Activated B cell treated with CpG ODN at 0.5 μM for 24 hours (primary cell): ENCODE data around the gene ACTN1. TPM values are rescaled to one million over a fixed set of nuclear protein-coding genes. Genes with fewer than 3 reads are reported as not detected.
A peak's percentile ranks its signal among the peaks of the same experiment; 100 is the strongest.

Experiments
- ATAC-seq: fragments of 200-7000 bp; cut with Tn5 transposase; one replicate; pipeline ENCODE4 v1.10.0; 2021; ENCODE audit warnings: low read depth, mild to moderate bottlenecking, moderate library complexity
- CTCF ChIA-PET: fragments of 350-600 bp; sonication (Branson Sonifier 250); formaldehyde crosslinking; loops from one replicate; lab custom pipeline; 2021; ENCODE audit warnings: antibody characterized with exemption; lab: Charles Lee
- POLR2A ChIA-PET: fragments of 350-600 bp; sonication (Branson Sonifier 250); formaldehyde crosslinking; loops from one replicate; lab custom pipeline; 2021; ENCODE audit warnings: antibody characterized with exemption; lab: Charles Lee
- DNase-seq: peaks from one replicate; pipeline ENCODE4 v3.0.0; 2022
- H3K27ac Mint-ChIP-seq: one replicate; pipeline ENCODE4 v1.8.0; 2020; ENCODE audit warnings: mixed read lengths
- H3K27me3 Mint-ChIP-seq: one replicate; pipeline ENCODE4 v1.8.0; 2021; ENCODE audit warnings: mixed read lengths
- H3K36me3 Mint-ChIP-seq: one replicate; pipeline ENCODE4 v1.8.0; 2021; ENCODE audit warnings: low read depth, mixed read lengths
- H3K4me1 Mint-ChIP-seq: one replicate; pipeline ENCODE4 v1.8.0; 2021; ENCODE audit warnings: mixed read lengths
- H3K4me3 Mint-ChIP-seq: one replicate; pipeline ENCODE4 v1.8.0; 2020; ENCODE audit warnings: mild to moderate bottlenecking, mixed read lengths
- H3K9me3 Mint-ChIP-seq: one replicate; pipeline ENCODE4 v1.8.0; 2020; ENCODE audit warnings: mixed read lengths
- intact Hi-C: fragments of 100-400 bp; cut with micrococcal nuclease; formaldehyde crosslinking; loops from one replicate; pipeline ENCODE4 v1.15.1; 2024
- total RNA-seq: library from RNA; stranded (reverse); gene quantifications from 2 replicates; pipeline ENCODE4 v1.2.3, GENCODE V29; 2022
- TF ChIP-seq, protein P1 (sequence below): fragments of 200-600 bp; IDR thresholded peaks from one replicate; pipeline ENCODE4 v1.8.0; 2022; ENCODE audit warnings: antibody characterized with exemption, mild to moderate bottlenecking

ACTN1 gene
- total RNA-seq, 1 donor from 2014 or later = 0.22 TPM

GRCh38 chr14:68874746-68875155, 104.4 kb downstream of the ACTN1 start:
- no peaks in the 10 kb centered on the region for H3K27me3 Mint-ChIP-seq
- ATAC-seq = peak; percentile 25
- ChIA-PET CTCF (no interaction called here), POLR2A (no interaction called here)
- DNase-seq = no peak
- H3K27ac Mint-ChIP-seq = no peak overlapping the region
- intact Hi-C loops = no loop called here
- no peaks in the 10 kb centered on the region for H3K4me1 Mint-ChIP-seq
- no peak overlapping the region for H3K4me3 Mint-ChIP-seq
- H3K36me3 Mint-ChIP-seq = no peaks in the 10 kb centered on the region
- TF ChIP-seq, protein P1, sequence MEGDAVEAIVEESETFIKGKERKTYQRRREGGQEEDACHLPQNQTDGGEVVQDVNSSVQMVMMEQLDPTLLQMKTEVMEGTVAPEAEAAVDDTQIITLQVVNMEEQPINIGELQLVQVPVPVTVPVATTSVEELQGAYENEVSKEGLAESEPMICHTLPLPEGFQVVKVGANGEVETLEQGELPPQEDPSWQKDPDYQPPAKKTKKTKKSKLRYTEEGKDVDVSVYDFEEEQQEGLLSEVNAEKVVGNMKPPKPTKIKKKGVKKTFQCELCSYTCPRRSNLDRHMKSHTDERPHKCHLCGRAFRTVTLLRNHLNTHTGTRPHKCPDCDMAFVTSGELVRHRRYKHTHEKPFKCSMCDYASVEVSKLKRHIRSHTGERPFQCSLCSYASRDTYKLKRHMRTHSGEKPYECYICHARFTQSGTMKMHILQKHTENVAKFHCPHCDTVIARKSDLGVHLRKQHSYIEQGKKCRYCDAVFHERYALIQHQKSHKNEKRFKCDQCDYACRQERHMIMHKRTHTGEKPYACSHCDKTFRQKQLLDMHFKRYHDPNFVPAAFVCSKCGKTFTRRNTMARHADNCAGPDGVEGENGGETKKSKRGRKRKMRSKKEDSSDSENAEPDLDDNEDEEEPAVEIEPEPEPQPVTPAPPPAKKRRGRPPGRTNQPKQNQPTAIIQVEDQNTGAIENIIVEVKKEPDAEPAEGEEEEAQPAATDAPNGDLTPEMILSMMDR = no peak
- no peaks in the 10 kb centered on the region for H3K9me3 Mint-ChIP-seq

GRCh38 chr14:68873376-68873775, 105.7 kb downstream of the ACTN1 start:
- Mint-ChIP-seq H3K27me3 (peaks cover 2% of the 10 kb centered on the region), H3K27ac (no peak overlapping the region), H3K4me1 (no peaks in the 10 kb centered on the region), H3K36me3 (no peaks in the 10 kb centered on the region), H3K4me3 (no peak overlapping the region), H3K9me3 (no peaks in the 10 kb centered on the region)
- no peak for DNase-seq
- CTCF ChIA-PET = no interaction called here
- intact Hi-C loops = no loop called here
- POLR2A ChIA-PET = no interaction called here
- ATAC-seq = no peak
- TF ChIP-seq, protein P1 = no peak

DNA sequence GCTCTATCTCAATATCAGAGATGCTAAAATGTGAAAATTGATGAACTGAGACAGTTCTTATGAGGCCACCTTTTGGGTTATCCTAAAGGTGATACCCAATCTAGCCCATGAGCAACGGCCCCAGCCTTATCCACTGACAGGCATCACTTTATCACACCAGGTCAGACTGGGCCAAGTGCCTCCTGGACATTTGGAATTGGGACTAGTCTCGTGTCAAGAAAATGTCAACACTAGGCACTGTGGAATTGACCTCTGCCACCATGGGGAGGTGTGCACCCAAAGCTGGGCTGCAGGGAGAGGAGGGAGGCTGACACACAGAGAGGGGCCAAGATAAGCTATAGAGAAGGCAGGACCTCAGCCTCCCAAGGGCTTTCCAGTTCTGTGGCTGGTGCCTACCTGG, 107.7 kb downstream of the ACTN1 start:
- POLR2A ChIA-PET = no interaction called here
- CTCF ChIA-PET = interaction anchor here (1.2 kb wide), 1 partner anchor 9 kb away, joined by 4 read pairs; no protein-coding TSS in a partner anchor
- Mint-ChIP-seq H3K4me1 (no peaks in the 10 kb centered on the region), H3K4me3 (no peak overlapping the region), H3K27ac (no peak overlapping the region), H3K36me3 (no peaks in the 10 kb centered on the region), H3K9me3 (no peaks in the 10 kb centered on the region), H3K27me3 (peaks cover 2% of the 10 kb centered on the region)
- TF ChIP-seq, protein P1 = no peak
- intact Hi-C loops = no loop called here
- ATAC-seq (no peak), DNase-seq (no peak)

- Mint-ChIP-seq H3K36me3 (no peaks in the 10 kb centered on the region), H3K9me3 (no peaks in the 10 kb centered on the region), H3K4me3 (no peak overlapping the region), H3K27ac (no peak overlapping the region), H3K4me1 (peaks cover 3% of the 10 kb centered on the region), H3K27me3 (peaks cover 2% of the 10 kb centered on the region)
- ChIA-PET CTCF (no interaction called here), POLR2A (no interaction called here)
- DNase-seq = no peak
- TF ChIP-seq, protein P1 = no peak
- ATAC-seq = no peak
- intact Hi-C loops = no loop called here
Measured at GRCh38 chr14:68866991-68867533, 112.0 kb downstream of the ACTN1 start.

GRCh38 chr14:68865542-68865941, 113.6 kb downstream of the ACTN1 start:
- Mint-ChIP-seq H3K4me1 (peaks cover 3% of the 10 kb centered on the region), H3K36me3 (no peaks in the 10 kb centered on the region), H3K4me3 (no peak overlapping the region), H3K9me3 (no peaks in the 10 kb centered on the region), H3K27ac (no peak overlapping the region), H3K27me3 (peaks cover 2% of the 10 kb centered on the region)
- CTCF ChIA-PET = no interaction called here
- TF ChIP-seq, protein P1 = no peak
- ATAC-seq = no peak
- no peak for DNase-seq
- intact Hi-C loops = no loop called here
- POLR2A ChIA-PET = no interaction called here
